ENCODE results near the gene CCDC154.

The CCDC154 gene

DNA sequence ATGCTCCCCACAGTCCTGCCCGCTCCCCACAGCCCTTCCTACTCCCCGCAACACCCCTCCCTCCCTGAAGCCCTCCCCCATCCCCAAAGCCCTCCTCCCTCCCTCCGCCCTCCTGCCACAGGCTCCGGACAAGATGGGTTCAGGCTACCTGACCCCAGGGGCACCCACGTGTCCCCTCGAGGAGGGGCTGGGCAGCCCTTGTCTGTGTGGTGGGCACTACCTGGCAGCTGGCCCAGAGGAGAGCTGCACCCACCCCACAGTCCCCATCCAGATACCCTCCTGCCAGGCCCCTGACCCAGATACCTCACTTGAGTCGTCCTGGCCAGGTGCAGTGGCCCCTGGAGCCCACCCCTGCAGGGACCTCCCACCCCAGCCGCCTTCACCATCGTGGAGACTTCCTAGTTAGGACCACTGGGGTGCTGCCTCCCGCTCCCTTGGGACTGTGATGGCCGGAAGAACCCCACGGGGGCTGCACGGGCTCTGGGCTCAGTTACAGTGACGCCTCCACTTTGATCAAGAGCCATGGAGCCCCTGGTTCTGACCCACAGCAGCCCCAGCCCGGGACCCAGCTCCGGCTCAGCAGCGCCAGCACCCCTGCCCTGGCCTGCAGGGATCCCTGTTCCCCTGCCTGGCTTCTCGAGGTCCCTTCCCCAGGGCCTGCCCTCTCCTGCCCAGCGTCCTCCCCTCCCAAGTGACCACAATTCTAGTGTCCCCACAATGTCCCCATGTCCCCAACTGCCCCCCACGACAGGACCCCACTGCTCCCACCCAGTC lies 12.7 kb downstream of the CCDC154 start:
- DNase-seq (no peak), ATAC-seq (replicated peaks) (no peak)
- Mint-ChIP-seq H3K9me3 (no peaks in the 10 kb centered on the region), H3K4me1 (peaks cover 10 to 18% of the 10 kb centered on the region in 2 donors), H3K27ac (peak overlapping the region; percentile 62), H3K27me3 (peaks cover 0 to 5% of the 10 kb centered on the region in 2 donors), H3K36me3 (peaks cover 2 to 4% of the 10 kb centered on the region in 2 donors), H3K4me3 (no peak overlapping the region)

DNA sequence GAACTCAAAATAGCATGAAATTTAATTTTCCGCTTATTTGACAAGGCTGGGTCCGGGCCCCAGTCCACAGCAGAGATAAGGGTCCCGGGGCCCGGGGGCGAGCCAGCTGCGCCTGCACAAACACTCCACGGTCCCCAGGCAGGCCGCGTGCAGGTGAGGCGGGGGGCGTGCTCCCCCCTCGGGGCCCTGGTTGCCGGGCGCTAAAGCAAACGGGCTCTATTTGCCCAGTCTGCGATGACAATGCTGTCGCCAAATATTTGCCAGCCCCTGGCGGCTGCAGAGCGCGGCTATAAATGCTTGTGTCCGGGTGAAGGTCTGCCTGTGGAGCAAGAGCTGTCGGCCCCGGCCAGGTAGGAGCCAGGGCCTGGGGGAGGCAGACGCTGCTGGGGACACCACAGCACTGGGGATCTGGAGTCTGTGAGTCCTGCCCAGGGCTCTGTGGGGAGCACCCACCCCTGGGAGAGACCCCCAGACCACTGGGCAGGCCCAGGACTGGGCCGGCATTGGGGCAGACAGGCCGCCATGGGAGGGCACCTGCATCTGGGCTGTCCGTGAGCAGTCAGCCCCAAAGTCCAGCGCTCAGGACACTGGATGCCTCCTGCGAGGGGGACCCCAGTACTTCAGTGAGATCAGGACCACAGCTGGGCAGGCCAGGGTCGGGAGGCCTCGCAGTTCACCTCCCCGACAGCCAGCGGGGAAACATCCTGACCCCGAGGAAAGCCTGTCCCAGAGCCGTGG lies 13.4 kb downstream of the CCDC154 start, which contains the start of gene PERCC1:
PERCC1 (plus strand) TSS at position 320 of the 738 bp plus-strand sequence. CDS start 1,516 bp downstream, outside the sequence.
- Mint-ChIP-seq H3K4me1 (peaks cover 10 to 18% of the 10 kb centered on the region in 2 donors), H3K9me3 (no peaks in the 10 kb centered on the region), H3K27ac (no peak within 1 kb of the TSS), H3K36me3 (peaks cover 0 to 2% of the 10 kb centered on the region in 2 donors), H3K4me3 (no peak within 1 kb of the TSS), H3K27me3 (peaks cover 0 to 5% of the 10 kb centered on the region in 2 donors)
- DNase-seq = no peak
- ATAC-seq (replicated peaks) = no peak

DNA sequence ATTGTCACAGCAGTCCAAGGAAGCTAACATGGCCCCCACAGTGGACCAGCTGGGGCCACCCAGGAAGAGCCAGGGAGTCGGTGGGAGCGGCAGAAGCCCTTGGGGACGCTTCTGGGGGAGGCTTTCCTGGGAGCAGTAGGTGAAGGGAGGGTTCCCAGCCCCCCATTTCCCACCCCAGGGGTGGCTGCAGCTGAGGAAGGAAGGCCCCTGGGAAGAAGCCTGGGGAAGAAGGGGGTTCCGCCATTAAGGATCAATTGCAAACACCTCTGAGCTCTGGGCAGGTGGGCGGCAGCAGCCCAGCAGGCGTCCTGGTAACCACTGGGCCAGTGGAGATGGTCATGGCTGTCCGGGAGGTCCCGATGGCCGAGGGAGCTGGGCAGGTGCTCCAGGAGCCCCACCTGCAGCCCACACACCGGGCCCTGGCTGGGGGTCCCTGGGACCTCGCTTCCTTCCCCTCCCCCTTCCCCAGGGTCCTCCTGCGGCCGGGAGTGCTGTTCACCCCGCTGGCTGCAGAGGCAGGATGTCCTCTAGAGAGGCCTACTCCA lies 14.1 kb downstream of the CCDC154 start:
- Mint-ChIP-seq H3K4me3 (no peak overlapping the region), H3K27me3 (peaks cover 0 to 5% of the 10 kb centered on the region in 2 donors), H3K36me3 (no peaks in the 10 kb centered on the region), H3K4me1 (peaks cover 10 to 18% of the 10 kb centered on the region in 2 donors), H3K9me3 (no peaks in the 10 kb centered on the region), H3K27ac (no peak overlapping the region)
- ATAC-seq (replicated peaks) = no peak
- no peak for DNase-seq

DNA sequence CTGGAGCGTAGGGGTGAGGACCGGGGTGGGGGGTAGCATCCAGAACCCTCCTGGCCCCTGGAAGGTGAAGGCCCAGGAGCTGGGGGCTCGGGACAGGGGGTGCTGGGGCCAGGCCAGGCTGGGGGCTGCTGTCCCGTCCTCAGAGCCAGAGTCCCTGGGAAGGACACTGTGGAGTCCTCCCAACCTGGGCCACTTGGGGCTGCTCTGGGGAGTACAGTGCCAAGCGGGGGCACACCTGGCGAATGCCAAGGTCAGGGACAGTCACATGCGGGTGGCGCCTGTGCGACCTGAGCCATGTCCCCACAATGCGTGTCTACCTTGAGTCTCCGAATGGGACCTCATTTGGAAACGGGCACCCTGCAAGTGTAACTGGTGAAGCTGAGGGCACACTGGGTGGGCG lies 14.7 kb downstream of the CCDC154 start:
- Mint-ChIP-seq H3K27me3 (peaks cover 0 to 5% of the 10 kb centered on the region in 2 donors), H3K4me3 (no peak overlapping the region), H3K4me1 (peaks cover 10 to 18% of the 10 kb centered on the region in 2 donors), H3K27ac (peak overlapping the region; percentile 62), H3K36me3 (no peaks in the 10 kb centered on the region), H3K9me3 (no peaks in the 10 kb centered on the region)
- DNase-seq (no peak), ATAC-seq (replicated peaks) (no peak)

DNA sequence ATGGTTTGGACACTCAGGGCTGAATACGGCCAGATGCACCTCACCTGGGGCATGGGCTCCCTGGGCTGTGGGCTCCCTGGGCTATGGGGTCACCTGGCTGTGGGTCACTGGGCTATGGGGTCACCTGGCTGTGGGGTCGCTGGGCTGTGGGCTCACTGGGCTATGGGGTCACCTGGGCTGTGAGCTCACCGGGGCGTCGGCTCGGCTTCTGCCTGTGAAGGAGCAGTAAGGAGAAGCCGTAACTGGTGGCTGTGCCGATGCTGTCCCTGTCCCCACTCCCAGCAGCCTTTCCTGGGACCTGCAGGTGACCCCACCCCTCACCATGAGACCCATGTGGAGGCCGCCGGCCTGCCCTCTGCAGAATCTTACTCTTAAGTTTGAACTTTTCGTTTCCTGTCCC lies 15.3 kb downstream of the CCDC154 start:
- Mint-ChIP-seq H3K9me3 (no peaks in the 10 kb centered on the region), H3K36me3 (no peaks in the 10 kb centered on the region), H3K27ac (peak overlapping the region; percentile 90), H3K4me1 (peaks cover 10 to 18% of the 10 kb centered on the region in 2 donors), H3K4me3 (no peak overlapping the region), H3K27me3 (peaks cover 0 to 5% of the 10 kb centered on the region in 2 donors)
- ATAC-seq (replicated peaks) = peak; percentile 5 to 14
- no peak for DNase-seq

DNA sequence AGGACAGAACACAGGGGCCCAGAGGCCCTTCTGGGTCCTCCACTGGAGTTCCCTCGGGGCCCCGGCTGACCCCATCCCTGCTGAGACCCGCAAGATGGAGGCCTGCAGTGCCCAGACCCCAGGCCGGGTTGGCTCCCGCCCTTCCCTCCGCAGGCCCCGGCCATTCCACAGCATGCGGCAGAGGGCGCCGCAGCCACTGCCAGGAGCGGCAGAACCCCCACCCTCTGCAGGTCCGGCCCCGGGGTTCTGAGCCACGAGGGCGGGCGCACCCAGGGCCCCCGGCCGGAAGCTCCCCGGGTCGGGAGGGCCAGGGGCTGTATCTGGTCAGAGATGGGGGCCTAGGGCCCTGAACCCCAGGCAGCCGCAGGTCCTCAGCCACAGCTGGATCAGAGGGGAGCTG lies 15.8 kb downstream of the CCDC154 start:
- ATAC-seq (replicated peaks) (peak; percentile 90), DNase-seq (peak; percentile 58)
- H3K27ac Mint-ChIP-seq = peak overlapping the region; percentile 37
- H3K27me3 Mint-ChIP-seq = peaks cover 0 to 5% of the 10 kb centered on the region in 2 donors
- no peaks in the 10 kb centered on the region for H3K36me3 Mint-ChIP-seq
- H3K9me3 Mint-ChIP-seq = no peaks in the 10 kb centered on the region
- peak overlapping the region in 1 of 2 donors; percentile 44 for H3K4me3 Mint-ChIP-seq
- peaks cover 10 to 18% of the 10 kb centered on the region in 2 donors for H3K4me1 Mint-ChIP-seq

DNA sequence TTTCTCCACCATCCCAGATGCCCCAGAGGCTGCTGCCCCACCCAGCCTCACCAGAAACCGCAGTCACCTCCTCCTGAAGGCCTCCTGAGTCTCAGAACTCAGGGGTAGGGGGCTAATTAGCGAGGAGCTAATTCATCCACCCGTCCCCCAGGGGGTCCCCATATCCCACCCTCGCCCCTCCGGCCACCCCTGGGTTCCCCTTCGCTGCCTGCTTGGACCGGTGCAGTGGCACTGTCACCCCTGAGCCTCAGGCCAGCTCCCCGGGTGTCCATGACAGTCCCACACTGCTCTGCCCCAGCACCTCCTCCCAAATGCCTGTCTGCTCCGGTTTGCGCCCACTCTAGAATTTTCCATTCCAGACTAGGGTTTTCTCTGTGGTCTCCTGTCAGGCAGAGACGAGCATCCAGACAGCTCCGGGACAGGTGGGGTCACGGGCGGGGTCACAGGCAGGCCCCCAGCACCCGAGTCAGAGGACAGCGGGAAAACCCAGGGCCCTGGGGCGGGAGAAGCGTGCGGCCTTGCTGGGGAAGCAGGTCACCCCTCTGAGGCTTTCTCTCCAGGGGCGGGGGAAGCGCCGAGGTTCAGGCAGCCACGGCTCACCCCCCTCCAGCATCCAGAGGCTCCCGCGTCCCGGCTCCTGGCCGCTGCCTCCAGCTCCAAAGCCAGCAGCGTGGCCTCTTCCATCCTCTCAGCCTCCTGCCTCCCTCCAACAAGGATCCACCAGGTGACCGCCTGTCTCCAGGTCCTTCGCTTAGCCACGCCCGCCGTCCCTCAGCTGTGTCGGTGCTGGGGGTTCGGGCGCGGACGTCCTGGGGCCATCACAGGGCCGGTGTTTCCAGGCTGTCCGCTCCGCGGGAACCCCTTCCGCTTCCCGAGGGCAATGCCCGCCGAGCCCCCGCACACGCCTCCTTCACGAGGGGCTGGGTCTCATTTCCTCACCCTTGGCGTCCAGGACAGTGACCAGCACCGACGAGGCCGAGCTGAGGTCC lies 16.6 kb downstream of the CCDC154 start:
- Mint-ChIP-seq H3K27me3 (peaks cover 0 to 5% of the 10 kb centered on the region in 2 donors), H3K4me1 (peaks cover 10 to 18% of the 10 kb centered on the region in 2 donors), H3K9me3 (no peaks in the 10 kb centered on the region), H3K36me3 (no peaks in the 10 kb centered on the region), H3K4me3 (peak overlapping the region in 1 of 2 donors; percentile 44), H3K27ac (peak overlapping the region; percentile 37)
- DNase-seq = no peak
- no peak for ATAC-seq (replicated peaks)

DNA sequence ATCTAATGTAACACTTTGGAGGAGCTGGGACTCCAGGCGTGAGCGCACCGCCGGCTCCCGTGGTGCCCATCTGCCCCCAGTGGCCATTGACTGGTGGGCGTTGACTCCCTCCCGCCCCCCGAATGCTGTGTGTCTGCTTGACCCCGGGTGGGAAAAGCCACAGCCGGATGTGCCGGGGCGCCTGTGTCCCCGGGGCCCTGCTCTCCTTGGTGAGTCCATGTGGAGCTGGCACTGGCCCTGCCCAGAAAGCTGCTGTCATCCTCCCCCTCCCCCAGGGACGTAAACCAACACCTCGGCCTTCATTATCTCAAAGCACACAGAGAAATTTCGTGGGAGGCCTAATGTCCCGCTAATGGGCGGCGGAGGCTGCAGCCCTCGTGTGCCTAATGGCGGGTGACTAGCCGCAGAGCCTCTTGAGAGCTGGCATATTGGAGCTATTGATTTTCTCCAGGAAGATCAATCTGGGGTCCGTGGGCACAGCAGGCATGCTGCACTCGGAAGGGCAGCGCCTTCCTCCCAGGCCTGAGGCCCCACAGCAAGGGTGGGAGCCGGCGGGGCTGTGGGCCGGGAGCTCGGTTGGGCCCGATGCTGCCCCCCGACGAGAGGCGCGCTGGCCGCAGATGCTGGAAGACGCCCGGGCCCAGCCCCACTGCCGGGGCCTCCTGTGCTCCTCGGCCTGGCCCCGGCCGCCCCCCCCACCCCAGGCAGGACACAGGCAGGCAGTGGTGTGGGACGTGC lies 17.5 kb downstream of the CCDC154 start:
- H3K27me3 Mint-ChIP-seq = peaks cover 0 to 5% of the 10 kb centered on the region in 2 donors
- no peak overlapping the region for H3K4me3 Mint-ChIP-seq
- no peak for DNase-seq
- H3K4me1 Mint-ChIP-seq = peaks cover 11 to 24% of the 10 kb centered on the region in 2 donors
- no peaks in the 10 kb centered on the region for H3K9me3 Mint-ChIP-seq
- H3K27ac Mint-ChIP-seq = peak overlapping the region; percentile 42
- no peaks in the 10 kb centered on the region for H3K36me3 Mint-ChIP-seq
- ATAC-seq (replicated peaks) = no peak

DNA sequence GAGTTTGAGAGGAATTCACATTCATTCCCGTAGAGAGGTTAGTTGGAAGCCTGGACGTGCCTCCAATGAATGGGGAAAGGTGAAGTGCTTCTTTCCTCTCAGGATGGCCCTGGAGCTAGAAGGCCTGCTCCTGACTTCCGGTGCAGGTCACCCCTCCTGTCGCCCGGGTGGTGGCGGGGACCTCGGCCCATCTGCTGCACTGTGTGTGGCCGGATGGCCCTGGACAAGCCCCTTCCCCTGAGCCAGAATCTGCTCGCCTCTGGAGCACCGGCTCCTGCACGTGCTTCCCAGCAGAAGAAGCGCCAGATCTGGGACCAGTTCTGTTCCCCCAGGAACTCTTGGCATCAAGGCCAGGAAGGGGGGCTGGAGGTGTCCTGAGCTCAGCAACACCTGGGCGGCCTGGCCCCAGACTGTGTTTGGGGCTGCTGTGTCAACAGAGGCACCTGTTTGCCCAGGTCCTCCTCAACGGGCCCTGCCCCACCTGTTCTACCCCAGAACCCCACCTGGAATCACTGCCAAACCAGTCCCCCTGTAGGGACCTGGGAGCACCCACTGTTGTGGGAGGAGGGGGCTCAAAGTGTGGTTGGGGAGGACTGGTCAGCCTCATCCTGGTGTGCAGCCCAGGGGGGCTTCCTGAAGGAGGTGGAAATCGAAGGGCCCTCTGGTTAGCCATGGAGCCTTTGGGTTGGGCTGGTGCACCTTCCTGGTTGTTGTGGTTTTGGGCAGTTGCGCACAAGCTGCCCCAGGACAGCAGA lies 18.6 kb downstream of the CCDC154 start:
- peaks cover 11 to 35% of the 10 kb centered on the region in 2 donors for H3K4me1 Mint-ChIP-seq
- peaks cover 0 to 5% of the 10 kb centered on the region in 2 donors for H3K27me3 Mint-ChIP-seq
- no peak overlapping the region for H3K4me3 Mint-ChIP-seq
- DNase-seq = no peak
- no peaks in the 10 kb centered on the region for H3K9me3 Mint-ChIP-seq
- H3K27ac Mint-ChIP-seq = peak overlapping the region; percentile 37
- no peak for ATAC-seq (replicated peaks)
- no peaks in the 10 kb centered on the region for H3K36me3 Mint-ChIP-seq

DNA sequence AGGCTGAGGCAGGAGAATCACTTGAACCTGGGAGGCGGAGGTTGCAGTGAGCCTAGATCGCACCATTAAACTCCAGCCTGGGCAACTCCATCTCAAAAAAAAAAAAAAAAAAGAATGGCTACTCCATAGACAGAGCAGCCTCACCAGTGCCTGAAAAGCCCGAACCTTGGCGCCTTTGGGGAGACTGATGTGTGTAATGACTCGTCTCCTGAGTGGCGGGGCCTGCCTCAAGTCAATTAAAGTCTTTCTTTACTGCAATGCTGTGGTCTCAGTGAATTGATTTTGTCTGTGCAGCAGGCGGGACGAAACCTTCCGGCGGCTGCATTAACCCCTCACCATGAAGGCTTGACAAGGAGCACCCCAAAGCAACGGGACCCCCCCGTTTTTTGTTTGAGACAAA lies 20.3 kb downstream of the CCDC154 start:
- H3K27me3 Mint-ChIP-seq = no peaks in the 10 kb centered on the region
- H3K27ac Mint-ChIP-seq = peak overlapping the region; percentile 51
- no peak overlapping the region for H3K4me3 Mint-ChIP-seq
- no peaks in the 10 kb centered on the region for H3K9me3 Mint-ChIP-seq
- DNase-seq = no peak
- no peak for ATAC-seq (replicated peaks)
- peaks cover 3 to 38% of the 10 kb centered on the region in 2 donors for H3K4me1 Mint-ChIP-seq
- H3K36me3 Mint-ChIP-seq = peaks cover 5 to 6% of the 10 kb centered on the region in 2 donors

DNA sequence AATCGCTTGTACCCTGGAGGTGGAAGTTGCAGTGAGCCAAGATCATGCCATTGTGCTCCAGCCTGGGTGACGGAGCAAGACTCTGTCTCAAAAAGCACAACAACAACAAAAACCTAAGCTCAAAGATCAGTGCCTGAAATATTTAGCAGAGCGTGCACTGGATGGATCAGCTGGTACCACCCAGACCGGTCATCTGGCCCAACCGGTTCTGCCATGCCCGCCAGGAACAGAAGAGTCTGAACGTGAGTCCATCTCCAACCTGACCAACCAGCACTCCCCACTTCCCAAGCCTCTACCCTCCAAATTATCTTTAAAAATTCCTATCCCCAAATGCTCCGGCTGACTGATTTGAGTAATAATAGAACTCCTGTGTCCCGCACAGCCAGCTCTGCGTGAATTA lies 22.3 kb downstream of the CCDC154 start:
- DNase-seq (no peak), ATAC-seq (replicated peaks) (no peak)
- H3K36me3 Mint-ChIP-seq = peaks cover 10 to 14% of the 10 kb centered on the region in 2 donors
- no peaks in the 10 kb centered on the region for H3K27me3 Mint-ChIP-seq
- no peaks in the 10 kb centered on the region for H3K9me3 Mint-ChIP-seq
- peak overlapping the region; percentile 99 for H3K27ac Mint-ChIP-seq
- H3K4me3 Mint-ChIP-seq = no peak overlapping the region
- H3K4me1 Mint-ChIP-seq = peaks cover 8 to 42% of the 10 kb centered on the region in 2 donors

DNA sequence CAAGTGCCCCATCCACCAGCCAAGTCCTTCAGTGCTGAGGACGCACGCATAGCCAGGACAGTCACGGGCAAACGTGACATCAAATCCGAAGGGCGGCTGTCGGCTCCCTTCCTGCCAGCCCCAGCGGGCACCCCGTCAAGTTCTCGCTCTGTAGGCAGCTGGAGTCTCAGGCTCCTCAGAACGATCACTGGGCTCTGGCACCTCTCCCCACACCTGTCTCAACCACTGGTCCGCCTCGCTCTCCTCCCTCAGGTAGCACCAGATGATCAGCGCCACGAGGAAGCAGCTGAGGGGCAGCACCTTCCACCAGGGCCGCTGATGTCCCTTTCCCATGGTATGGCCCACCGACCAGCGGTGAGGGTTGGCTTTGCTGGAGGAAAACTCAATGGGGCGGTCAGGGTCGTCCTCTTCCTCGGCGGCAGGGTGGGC lies 24.2 kb downstream of the CCDC154 start:
- Mint-ChIP-seq H3K9me3 (no peaks in the 10 kb centered on the region), H3K27me3 (no peaks in the 10 kb centered on the region), H3K27ac (peak overlapping the region; percentile 99), H3K4me1 (peaks cover 14 to 42% of the 10 kb centered on the region in 2 donors), H3K4me3 (peak overlapping the region; percentile 88 to 98), H3K36me3 (peaks cover 12 to 18% of the 10 kb centered on the region in 2 donors)
- peak in 1 of 2 donors; percentile 2 for ATAC-seq (replicated peaks)
- DNase-seq = no peak

Data from stimulated activated naive B cell treated with anti-CD40 and anti-IgM and Interleukin-4, amounts not matched to agents 10 μg/mL and 1 μg/mL and 100 μg/mL, for 72 hours (primary cell).